RWPE2 (cell line): Measurements from ENCODE around the gene DLL4.

Experiments
- ATAC-seq: fragments of 200-7000 bp; cut with Tn5 transposase; 3 replicates; pipeline ENCODE4 v1.9.1; 2021; ENCODE audit warnings: low read depth
- DNase-seq: peaks from one replicate; pipeline ENCODE4 v3.0.0-alpha.2; 2020; ENCODE audit warnings: low spot score
- H3K27ac ChIP-seq: fragments of 450-650 bp; 2 replicates; pipeline ENCODE4 v1.5.1; 2017; ENCODE audit warnings: mild to moderate bottlenecking; ENCODE audit not compliant: poor library complexity, severe bottlenecking
- H3K27me3 ChIP-seq: fragments of 250-450 bp; sonication (Bioruptor Pico); 2 replicates; pipeline ENCODE4 v1.5.1; 2021; ENCODE audit warnings: mild to moderate bottlenecking, moderate library complexity; ENCODE audit not compliant: insufficient read depth, poor library complexity, severe bottlenecking
- H3K36me3 ChIP-seq: fragments of 250-450 bp; sonication (Bioruptor Pico); 2 replicates; pipeline ENCODE4 v1.5.1; 2020; ENCODE audit warnings: low read depth, mild to moderate bottlenecking, moderate library complexity
- H3K4me1 ChIP-seq: fragments of 250-450 bp; sonication (Bioruptor Pico); 2 replicates; pipeline ENCODE4 v1.5.1; 2021; ENCODE audit warnings: mild to moderate bottlenecking, moderate library complexity; ENCODE audit not compliant: insufficient read depth, poor library complexity, severe bottlenecking
- H3K4me3 ChIP-seq: fragments of 250-450 bp; sonication (Bioruptor Pico); 2 replicates; pipeline ENCODE4 v1.5.1; 2021; ENCODE audit warnings: mild to moderate bottlenecking, moderate library complexity; ENCODE audit not compliant: severe bottlenecking
- H3K9me3 ChIP-seq: fragments of 250-450 bp; sonication (Bioruptor Pico); 2 replicates; pipeline ENCODE4 v1.5.1; 2021; ENCODE audit warnings: mild to moderate bottlenecking, moderate library complexity; ENCODE audit not compliant: severe bottlenecking
- CTCF ChIP-seq: fragments of 450-650 bp; IDR thresholded peaks from one replicate; pipeline ENCODE4 v1.5.1; 2017; ENCODE audit warnings: mild to moderate bottlenecking, moderate library complexity; ENCODE audit not compliant: poor library complexity, severe bottlenecking

The DLL4 gene

GRCh38 chr15:40930430-40931299 is 1.5 kb downstream of the DLL4 start:
- Histone ChIP-seq H3K27me3 (peaks cover 50% of the 10 kb centered on the region), H3K36me3 (no peaks in the 10 kb centered on the region), H3K9me3 (no peaks in the 10 kb centered on the region), H3K27ac (no peak overlapping the region), H3K4me1 (no peaks in the 10 kb centered on the region), H3K4me3 (peak overlapping the region; percentile 36)
- DNase-seq = peak; percentile 82
- ATAC-seq = peak; percentile 17
- peak; percentile 99 for TF ChIP-seq CTCF

- TF ChIP-seq CTCF = no peak
- Histone ChIP-seq H3K36me3 (no peaks in the 10 kb centered on the region), H3K27ac (no peak overlapping the region), H3K4me3 (no peak overlapping the region), H3K27me3 (peaks cover 42% of the 10 kb centered on the region), H3K9me3 (no peaks in the 10 kb centered on the region), H3K4me1 (no peaks in the 10 kb centered on the region)
- no peak for ATAC-seq
- DNase-seq = peak; percentile 67
Measured at GRCh38 chr15:40931300-40932142, 2.4 kb downstream of the DLL4 start.

GRCh38 chr15:40932156-40932555 is 3.0 kb downstream of the DLL4 start:
- Histone ChIP-seq H3K36me3 (no peaks in the 10 kb centered on the region), H3K27ac (no peak overlapping the region), H3K4me3 (no peak overlapping the region), H3K9me3 (no peaks in the 10 kb centered on the region), H3K4me1 (no peaks in the 10 kb centered on the region), H3K27me3 (peaks cover 35% of the 10 kb centered on the region)
- ATAC-seq (no peak), DNase-seq (peak; percentile 66)
- TF ChIP-seq CTCF = no peak

- ATAC-seq (no peak), DNase-seq (no peak)
- no peaks in the 10 kb centered on the region for H3K4me1 ChIP-seq
- no peaks in the 10 kb centered on the region for H3K9me3 ChIP-seq
- no peak overlapping the region for H3K4me3 ChIP-seq
- no peak for TF ChIP-seq CTCF
- H3K36me3 ChIP-seq = no peaks in the 10 kb centered on the region
- no peak overlapping the region for H3K27ac ChIP-seq
- peaks cover 30% of the 10 kb centered on the region for H3K27me3 ChIP-seq
Measured at GRCh38 chr15:40932649-40933516, 3.7 kb downstream of the DLL4 start.
